Measurements from ENCODE around the gene PPP1R12B. TPM values are rescaled to one million over a fixed set of nuclear protein-coding genes. Genes with fewer than 3 reads are reported as not detected.
"Not testable (repeated sequence)": the region's sequence is repeated elsewhere in the genome, so short reads cannot be mapped to it uniquely, and the experiment has no call there.

The PPP1R12B gene
- total and polyA plus RNA-seq, 4 donors, result 4.0 to 31.6 (median 9.7) TPM

- WGBS, result 97% methylated on average over 24 of the region's 26 CpGs
- DNase-seq (ENCODE audit: low spot score), result not testable (repeated sequence)
- peaks cover 3 to 11% (median 3%) of the 10 kb centered on the region in 4 donors for H3K36me3 ChIP-seq (ENCODE audit: control insufficient read depth in 4 of 4, insufficient read depth in 3 of 4, low read depth in 1 of 4, low read length in 3 of 4)
Measured at GRCh38 chr1:202451641-202452040, 103.1 kb downstream of the PPP1R12B start.

GRCh38 chr1:202452508-202452907 lies 104.0 kb downstream of the PPP1R12B start:
- H3K4me1 ChIP-seq (ENCODE audit: control insufficient read depth in 4 of 4, insufficient read depth in 4 of 4, low read length in 3 of 4), result no peaks in the 10 kb centered on the region
- 94% methylated on average over 4 of the region's 4 CpGs for WGBS
- no peaks in the 10 kb centered on the region for H3K9me3 ChIP-seq (ENCODE audit: control insufficient read depth in 4 of 4, low read length in 3 of 4)
- H3K27me3 ChIP-seq (ENCODE audit: control insufficient read depth in 4 of 4, insufficient read depth in 4 of 4, low read length in 3 of 4), result no peaks in the 10 kb centered on the region
- H3K36me3 ChIP-seq (ENCODE audit: control insufficient read depth in 4 of 4, insufficient read depth in 3 of 4, low read depth in 1 of 4, low read length in 3 of 4), result peaks cover 3 to 8% (median 3%) of the 10 kb centered on the region in 4 donors
- no peak overlapping the region for H3K4me3 ChIP-seq (ENCODE audit: low read depth in 1 of 3, low read length in 3 of 3)
- no peak overlapping the region for H3K27ac ChIP-seq (ENCODE audit: low read depth in 1 of 2, low read length in 2 of 2)
- TF ChIP-seq HNF4G (IDR thresholded peaks at IDR 0.05) (no peak), NR2F2 (IDR thresholded peaks at IDR 0.05) (no peak), GABPA (IDR thresholded peaks at IDR 0.05 in 1 of 2, conservative IDR thresholded peaks at IDR 0.05 in 1 of 2) (no peak), EGR1 (IDR thresholded peaks at IDR 0.05; ENCODE audit: low read depth in 2 of 2) (no peak), FOXA2 (IDR thresholded peaks at IDR 0.05) (no peak), TAF1 (conservative IDR thresholded peaks at IDR 0.05) (no peak), ZBTB33 (IDR thresholded peaks at IDR 0.05) (no peak), SP1 (IDR thresholded peaks at IDR 0.05) (no peak), HNF4A (conservative IDR thresholded peaks at IDR 0.05) (no peak), MAX (IDR thresholded peaks at IDR 0.05) (no peak), JUND (IDR thresholded peaks at IDR 0.05) (no peak)
- no peak overlapping the region for H3K9ac ChIP-seq (ENCODE audit: low read depth in 1 of 2, low read length in 2 of 2)
- DNase-seq (ENCODE audit: low spot score), result no peak

More at GRCh38 chr1:202451641-202452040, 103.1 kb downstream of the PPP1R12B start:
- not testable (repeated sequence) for H3K27me3 ChIP-seq (ENCODE audit: control insufficient read depth in 4 of 4, insufficient read depth in 4 of 4, low read length in 3 of 4); H3K4me3 ChIP-seq (ENCODE audit: low read depth in 1 of 3, low read length in 3 of 3); H3K9me3 ChIP-seq (ENCODE audit: control insufficient read depth in 4 of 4, low read length in 3 of 4); H3K27ac ChIP-seq (ENCODE audit: low read depth in 1 of 2, low read length in 2 of 2); H3K4me1 ChIP-seq (ENCODE audit: control insufficient read depth in 4 of 4, insufficient read depth in 4 of 4, low read length in 3 of 4); H3K9ac ChIP-seq (ENCODE audit: low read depth in 1 of 2, low read length in 2 of 2)

DNA sequence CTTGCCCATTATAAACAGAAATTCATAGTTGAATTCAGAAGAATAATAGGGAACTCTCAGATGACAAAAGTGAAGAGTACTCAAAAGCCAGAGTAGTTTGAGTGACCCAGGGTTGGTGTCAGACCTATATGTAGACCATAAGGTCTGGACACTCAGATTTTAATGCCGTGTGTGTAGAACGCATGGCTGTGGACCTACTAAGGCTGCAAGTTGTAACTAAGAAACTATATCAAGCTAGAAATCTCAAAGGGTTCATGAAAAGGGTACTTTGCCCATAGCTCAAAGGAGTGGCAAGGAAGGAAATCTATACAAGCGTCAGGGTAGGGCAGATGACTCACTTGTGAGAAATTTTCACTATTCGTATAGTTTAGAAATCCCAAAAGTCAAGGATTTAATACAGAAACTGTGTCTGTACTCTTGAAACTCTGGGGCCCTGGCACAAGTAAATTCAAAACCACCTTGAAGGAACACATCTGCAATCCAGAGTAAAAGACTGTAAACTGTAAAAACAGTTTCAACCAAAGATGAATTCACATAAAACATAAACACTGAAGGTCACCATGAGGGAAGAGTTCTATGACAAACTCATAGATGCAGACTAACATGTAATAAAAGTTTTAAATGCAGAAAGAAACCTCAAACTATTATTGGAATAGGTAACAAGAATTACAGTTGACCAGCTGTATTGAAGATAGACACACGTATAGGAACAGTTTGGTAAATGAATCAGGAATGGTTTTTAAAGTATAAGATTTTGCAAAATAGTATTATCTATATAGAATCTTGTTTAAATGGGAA lies 108.1 kb downstream of the PPP1R12B start:
- H3K27ac ChIP-seq (ENCODE audit: low read depth in 1 of 2, low read length in 2 of 2); H3K4me3 ChIP-seq (ENCODE audit: low read depth in 1 of 3, low read length in 3 of 3); DNase-seq (ENCODE audit: low spot score); H3K4me1 ChIP-seq (ENCODE audit: control insufficient read depth in 4 of 4, insufficient read depth in 4 of 4, low read length in 3 of 4); H3K9ac ChIP-seq (ENCODE audit: low read depth in 1 of 2, low read length in 2 of 2); H3K9me3 ChIP-seq (ENCODE audit: control insufficient read depth in 4 of 4, low read length in 3 of 4); H3K27me3 ChIP-seq (ENCODE audit: control insufficient read depth in 4 of 4, insufficient read depth in 4 of 4, low read length in 3 of 4); H3K36me3 ChIP-seq (ENCODE audit: control insufficient read depth in 4 of 4, insufficient read depth in 3 of 4, low read depth in 1 of 4, low read length in 3 of 4): not testable (repeated sequence)
- WGBS, result 92% methylated on average over 5 of the region's 5 CpGs

DNA sequence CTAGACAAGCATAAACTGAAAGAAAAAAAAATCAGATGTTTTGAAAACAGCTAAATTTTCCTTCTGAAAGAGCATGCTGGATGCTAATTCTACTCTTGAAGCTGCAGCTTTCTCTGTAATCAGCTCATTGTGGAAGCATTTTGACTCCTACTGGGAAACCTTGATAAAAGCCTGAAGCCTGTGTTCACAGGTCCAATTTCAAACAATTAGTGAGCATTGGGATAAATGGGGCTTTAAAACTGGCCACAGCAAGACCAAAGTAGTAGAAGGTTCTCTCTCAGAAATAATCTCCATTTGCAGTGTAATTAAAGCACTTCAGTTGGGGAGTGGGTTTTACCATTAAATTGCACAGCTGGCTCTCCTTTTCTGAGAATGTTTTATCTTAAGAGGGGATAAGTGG lies 110.2 kb downstream of the PPP1R12B start:
- not testable (repeated sequence) for H3K27me3 ChIP-seq (ENCODE audit: control insufficient read depth in 4 of 4, insufficient read depth in 4 of 4, low read length in 3 of 4); DNase-seq (ENCODE audit: low spot score); H3K27ac ChIP-seq (ENCODE audit: low read depth in 1 of 2, low read length in 2 of 2); H3K4me1 ChIP-seq (ENCODE audit: control insufficient read depth in 4 of 4, insufficient read depth in 4 of 4, low read length in 3 of 4); H3K36me3 ChIP-seq (ENCODE audit: control insufficient read depth in 4 of 4, insufficient read depth in 3 of 4, low read depth in 1 of 4, low read length in 3 of 4); H3K4me3 ChIP-seq (ENCODE audit: low read depth in 1 of 3, low read length in 3 of 3); H3K9ac ChIP-seq (ENCODE audit: low read depth in 1 of 2, low read length in 2 of 2); H3K9me3 ChIP-seq (ENCODE audit: control insufficient read depth in 4 of 4, low read length in 3 of 4)

DNA sequence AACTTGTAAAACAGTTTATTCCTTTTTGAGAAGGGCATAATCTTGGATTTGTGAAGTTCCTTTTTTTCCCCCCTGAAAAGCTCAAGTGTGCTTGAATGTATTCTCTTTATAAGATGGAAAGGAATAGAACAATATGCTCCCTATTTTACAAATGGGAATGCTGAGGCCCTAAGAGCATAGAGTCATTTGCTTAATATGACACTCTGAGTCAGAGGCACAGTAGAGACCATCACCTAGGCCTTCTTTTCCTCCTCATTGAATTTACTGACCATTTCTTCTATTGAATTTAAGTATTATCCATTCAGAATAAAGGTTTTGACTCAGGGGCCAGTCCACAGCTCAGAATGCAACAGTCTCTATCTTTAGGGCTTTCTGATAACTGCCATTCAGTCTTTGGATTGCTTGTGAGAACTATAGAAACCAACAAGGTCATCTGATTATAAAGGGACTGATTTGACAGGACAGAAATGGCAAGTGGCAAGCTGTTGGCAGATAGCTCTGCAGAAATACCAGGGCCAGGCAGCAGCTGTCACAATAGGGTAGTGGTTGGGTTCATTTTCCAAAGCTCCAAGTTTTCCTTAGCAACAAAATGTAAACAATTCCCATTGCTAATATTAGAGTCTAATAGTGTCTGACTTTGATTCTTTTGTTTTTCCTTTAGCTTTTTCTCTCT lies 111.1 kb downstream of the PPP1R12B start:
- not testable (repeated sequence) for H3K36me3 ChIP-seq (ENCODE audit: control insufficient read depth in 4 of 4, insufficient read depth in 3 of 4, low read depth in 1 of 4, low read length in 3 of 4); H3K4me1 ChIP-seq (ENCODE audit: control insufficient read depth in 4 of 4, insufficient read depth in 4 of 4, low read length in 3 of 4); DNase-seq (ENCODE audit: low spot score); H3K4me3 ChIP-seq (ENCODE audit: low read depth in 1 of 3, low read length in 3 of 3); H3K9me3 ChIP-seq (ENCODE audit: control insufficient read depth in 4 of 4, low read length in 3 of 4); H3K9ac ChIP-seq (ENCODE audit: low read depth in 1 of 2, low read length in 2 of 2); H3K27me3 ChIP-seq (ENCODE audit: control insufficient read depth in 4 of 4, insufficient read depth in 4 of 4, low read length in 3 of 4); H3K27ac ChIP-seq (ENCODE audit: low read depth in 1 of 2, low read length in 2 of 2)

DNA sequence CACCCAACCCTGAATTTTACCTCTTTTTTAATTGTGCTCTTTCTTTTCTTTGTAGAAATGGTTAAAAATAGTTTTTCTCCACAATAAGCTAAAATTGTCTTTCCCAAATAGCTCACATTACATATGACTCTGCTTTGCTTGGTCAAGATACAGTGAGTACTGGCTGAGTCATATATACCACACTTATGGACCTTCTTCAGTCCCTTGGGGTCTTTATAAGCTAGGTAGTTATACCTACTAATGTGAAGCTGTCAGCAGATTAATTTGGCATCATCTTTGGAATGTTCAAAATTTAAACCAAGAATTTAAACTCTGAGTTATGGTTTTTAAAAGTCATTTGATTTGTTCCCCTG lies 111.6 kb downstream of the PPP1R12B start:
- H3K27me3 ChIP-seq (ENCODE audit: control insufficient read depth in 4 of 4, insufficient read depth in 4 of 4, low read length in 3 of 4); H3K27ac ChIP-seq (ENCODE audit: low read depth in 1 of 2, low read length in 2 of 2); DNase-seq (ENCODE audit: low spot score); H3K9me3 ChIP-seq (ENCODE audit: control insufficient read depth in 4 of 4, low read length in 3 of 4); H3K4me1 ChIP-seq (ENCODE audit: control insufficient read depth in 4 of 4, insufficient read depth in 4 of 4, low read length in 3 of 4); H3K9ac ChIP-seq (ENCODE audit: low read depth in 1 of 2, low read length in 2 of 2); H3K36me3 ChIP-seq (ENCODE audit: control insufficient read depth in 4 of 4, insufficient read depth in 3 of 4, low read depth in 1 of 4, low read length in 3 of 4); H3K4me3 ChIP-seq (ENCODE audit: low read depth in 1 of 3, low read length in 3 of 3): not testable (repeated sequence)

Measured in liver (tissue), 9 donors.